ENCODE measurements around the gene ITIH3. TPM values are rescaled to one million over a fixed set of nuclear protein-coding genes. Genes with fewer than 3 reads are reported as not detected.

ITIH3 gene
- total RNA-seq, 2 donors from 2014 or later, result not detected

- WGBS, 2 experiments (ENCODE audit: insufficient coverage in 1 of 2, insufficient read length in 1 of 2), result 95% methylated on average over 12 to 15 of the region's 15 CpGs
- H3K9ac ChIP-seq (ENCODE audit: extremely low read depth, low read length, poor library complexity, severe bottlenecking), result no peak overlapping the region
- H3K4me3 ChIP-seq (ENCODE audit: low read length), result no peak overlapping the region
- no peaks in the 10 kb centered on the region for H3K27me3 ChIP-seq (ENCODE audit: control insufficient read depth, insufficient read depth, low read length, poor library complexity, severe bottlenecking)
- DNase-seq, result no peak
- no peak overlapping the region for H3K27ac ChIP-seq (ENCODE audit: low read depth, low read length)
- peaks cover 19% of the 10 kb centered on the region for H3K36me3 Mint-ChIP-seq (ENCODE audit: low read depth)
- no peaks in the 10 kb centered on the region for H3K9me3 ChIP-seq (ENCODE audit: control insufficient read depth, low read length)
- H3K4me1 Mint-ChIP-seq, result no peaks in the 10 kb centered on the region
- no peak overlapping the region for H3K4me3 Mint-ChIP-seq
- H3K4me1 ChIP-seq (ENCODE audit: control insufficient read depth, insufficient read depth, low read length), result no peaks in the 10 kb centered on the region
- H3K27me3 Mint-ChIP-seq (ENCODE audit: insufficient read depth), result no peaks in the 10 kb centered on the region
- no peak for TF ChIP-seq CTCF (conservative IDR thresholded peaks at IDR 0.05)
- H3K36me3 ChIP-seq (ENCODE audit: control insufficient read depth, insufficient read depth, low read length), result peaks cover 18% of the 10 kb centered on the region
- no peak overlapping the region for H3K27ac Mint-ChIP-seq
- no peaks in the 10 kb centered on the region for H3K9me3 Mint-ChIP-seq
Measured at GRCh38 chr3:52849656-52850055, 55.1 kb downstream of the ITIH3 start.

GRCh38 chr3:52851348-52851747 lies 56.8 kb downstream of the ITIH3 start:
- H3K4me3 Mint-ChIP-seq, result no peak overlapping the region
- Histone ChIP-seq H3K9me3 (ENCODE audit: control insufficient read depth, low read length) (no peaks in the 10 kb centered on the region), H3K27me3 (ENCODE audit: control insufficient read depth, insufficient read depth, low read length, poor library complexity, severe bottlenecking) (no peaks in the 10 kb centered on the region), H3K4me1 (ENCODE audit: control insufficient read depth, insufficient read depth, low read length) (no peaks in the 10 kb centered on the region), H3K27ac (ENCODE audit: low read depth, low read length) (no peak overlapping the region), H3K9ac (ENCODE audit: extremely low read depth, low read length, poor library complexity, severe bottlenecking) (no peak overlapping the region), H3K36me3 (ENCODE audit: control insufficient read depth, insufficient read depth, low read length) (peaks cover 18% of the 10 kb centered on the region), H3K4me3 (ENCODE audit: low read length) (no peak overlapping the region)
- no peak overlapping the region for H3K27ac Mint-ChIP-seq
- no peaks in the 10 kb centered on the region for H3K4me1 Mint-ChIP-seq
- H3K27me3 Mint-ChIP-seq (ENCODE audit: insufficient read depth), result no peaks in the 10 kb centered on the region
- TF ChIP-seq CTCF (conservative IDR thresholded peaks at IDR 0.05), result peak; percentile 87
- no peaks in the 10 kb centered on the region for H3K9me3 Mint-ChIP-seq
- DNase-seq, result peak; percentile 90
- H3K36me3 Mint-ChIP-seq (ENCODE audit: low read depth), result peaks cover 19% of the 10 kb centered on the region
- WGBS, 2 experiments (ENCODE audit: insufficient coverage in 1 of 2, insufficient read length in 1 of 2), result 72 to 76% methylated on average over 2 to 3 of the region's 3 CpGs

GRCh38 chr3:52852419-52852818 lies 57.8 kb downstream of the ITIH3 start:
- no peaks in the 10 kb centered on the region for H3K4me1 Mint-ChIP-seq
- no peak overlapping the region for H3K27ac Mint-ChIP-seq
- H3K36me3 ChIP-seq (ENCODE audit: control insufficient read depth, insufficient read depth, low read length), result peaks cover 18% of the 10 kb centered on the region
- 86 to 93% methylated on average over 2 of the region's 2 CpGs for WGBS, 2 experiments (ENCODE audit: insufficient coverage in 1 of 2, insufficient read length in 1 of 2)
- H3K9me3 ChIP-seq (ENCODE audit: control insufficient read depth, low read length), result no peaks in the 10 kb centered on the region
- no peak overlapping the region for H3K4me3 Mint-ChIP-seq
- H3K9ac ChIP-seq (ENCODE audit: extremely low read depth, low read length, poor library complexity, severe bottlenecking), result no peak overlapping the region
- no peaks in the 10 kb centered on the region for H3K9me3 Mint-ChIP-seq
- H3K27me3 Mint-ChIP-seq (ENCODE audit: insufficient read depth), result no peaks in the 10 kb centered on the region
- no peak overlapping the region for H3K27ac ChIP-seq (ENCODE audit: low read depth, low read length)
- no peaks in the 10 kb centered on the region for H3K27me3 ChIP-seq (ENCODE audit: control insufficient read depth, insufficient read depth, low read length, poor library complexity, severe bottlenecking)
- H3K4me3 ChIP-seq (ENCODE audit: low read length), result no peak overlapping the region
- no peak for DNase-seq
- no peaks in the 10 kb centered on the region for H3K4me1 ChIP-seq (ENCODE audit: control insufficient read depth, insufficient read depth, low read length)
- peaks cover 18% of the 10 kb centered on the region for H3K36me3 Mint-ChIP-seq (ENCODE audit: low read depth)
- no peak for TF ChIP-seq CTCF (conservative IDR thresholded peaks at IDR 0.05)

All from endodermal cell (in vitro differentiated cells).